DND-41 (cell line): ENCODE data around the gene SPACA4.

Experiments
- CTCF ChIP-seq: IDR thresholded peaks from 2 replicates; pipeline ENCODE4 v1.5.1; 2012; ENCODE audit warnings: borderline replicate concordance, low read length, moderate library complexity, mild to moderate bottlenecking; ENCODE audit not compliant: poor library complexity, severe bottlenecking; ENCODE audit errors: extremely low read depth
- EZH2 ChIP-seq: IDR thresholded peaks from 3 replicates; pipeline ENCODE4 v1.6.1; 2012; ENCODE audit warnings: borderline replicate concordance, low read depth, mild to moderate bottlenecking, moderate library complexity, low read length, inconsistent platforms; ENCODE audit not compliant: severe bottlenecking

- TF ChIP-seq CTCF (peak; percentile 37), EZH2 (no peak)
Measured at GRCh38 chr19:48560095-48560530, 46.4 kb upstream of the SPACA4 start.
